Ishikawa (cell line): Measurements from ENCODE around the gene ATP12A.

Experiments used
- CEBPB ChIP-seq: IDR thresholded peaks from 2 replicates; pipeline ENCODE4 v1.6.1; 2012
- CREB1 ChIP-seq: IDR thresholded peaks from 2 replicates; pipeline ENCODE4 v1.6.1; 2012; ENCODE audit warnings: low read depth
- EGR1 ChIP-seq: IDR thresholded peaks from 2 replicates; pipeline ENCODE4 v1.6.1; 2012
- EP300 ChIP-seq: IDR thresholded peaks from 2 replicates; pipeline ENCODE4 v1.6.1; 2012; ENCODE audit warnings: borderline replicate concordance
- FOXM1 ChIP-seq: IDR thresholded peaks from 2 replicates; pipeline ENCODE4 v1.6.1; 2012; ENCODE audit warnings: low read depth, borderline replicate concordance
- NFIC ChIP-seq: IDR thresholded peaks from 2 replicates; pipeline ENCODE4 v1.6.1; 2012
- RAD21 ChIP-seq: IDR thresholded peaks from 2 replicates; pipeline ENCODE4 v1.6.1; 2012; ENCODE audit warnings: low read depth
- TAF1 ChIP-seq: IDR thresholded peaks from 2 replicates; pipeline ENCODE4 v1.6.1; 2012; ENCODE audit warnings: low read depth, mild to moderate bottlenecking
- TCF12 ChIP-seq: IDR thresholded peaks from 2 replicates; pipeline ENCODE4 v1.6.1; 2012; ENCODE audit warnings: low read depth
- TEAD4 ChIP-seq: IDR thresholded peaks from 2 replicates; pipeline ENCODE4 v1.6.1; 2012
- YY1 ChIP-seq: IDR thresholded peaks from 2 replicates; pipeline ENCODE4 v1.6.1; 2012; ENCODE audit warnings: low read depth
- ZBTB7A ChIP-seq: IDR thresholded peaks from 2 replicates; pipeline ENCODE4 v1.6.1; 2012; ENCODE audit warnings: low read depth
- TF ChIP-seq, protein P1 (sequence below): IDR thresholded peaks from 2 replicates; pipeline ENCODE4 v1.6.1; 2012
- TF ChIP-seq, protein P2 (sequence below): IDR thresholded peaks from 2 replicates; pipeline ENCODE4 v1.6.1; 2012; ENCODE audit warnings: low read depth, mild to moderate bottlenecking
- TF ChIP-seq, protein P3 (sequence below): IDR thresholded peaks from 2 replicates; pipeline ENCODE4 v1.6.1; 2012

Gene ATP12A

DNA sequence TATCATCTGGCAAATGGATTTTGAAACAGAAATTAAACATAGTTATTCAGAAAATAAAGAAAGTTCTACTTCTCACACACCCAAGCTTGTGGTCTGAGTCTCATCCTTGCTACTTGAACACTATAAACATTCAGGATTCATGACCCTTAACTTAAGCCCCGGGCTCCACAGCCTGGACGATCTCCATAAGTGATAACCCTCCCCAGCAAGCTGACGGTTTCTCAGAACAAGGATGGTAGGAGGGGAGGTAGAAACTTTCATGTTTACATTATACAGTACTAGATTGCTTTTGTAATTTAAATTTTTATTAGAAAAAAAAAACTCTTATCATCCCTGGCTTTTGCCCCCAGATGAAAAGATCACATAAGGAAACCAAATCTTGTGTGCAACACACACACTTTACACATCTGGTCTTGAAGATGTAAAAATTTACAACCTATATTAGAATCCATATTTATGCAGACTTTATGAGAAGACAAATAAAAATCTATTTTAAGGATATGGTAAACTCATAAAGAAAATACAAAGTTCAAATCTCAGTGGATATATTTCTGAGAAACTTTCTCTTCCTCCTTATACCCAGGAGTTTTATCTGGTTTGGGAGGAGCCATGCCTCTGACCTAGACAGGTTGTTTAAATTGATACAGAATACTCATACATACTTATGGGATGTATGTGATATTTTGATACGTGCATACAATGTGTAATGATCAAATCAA, 20.0 kb upstream of the ATP12A start:
- TF ChIP-seq TCF12 (no peak), TEAD4 (no peak), ZBTB7A (no peak)
- TF ChIP-seq, protein P1, sequence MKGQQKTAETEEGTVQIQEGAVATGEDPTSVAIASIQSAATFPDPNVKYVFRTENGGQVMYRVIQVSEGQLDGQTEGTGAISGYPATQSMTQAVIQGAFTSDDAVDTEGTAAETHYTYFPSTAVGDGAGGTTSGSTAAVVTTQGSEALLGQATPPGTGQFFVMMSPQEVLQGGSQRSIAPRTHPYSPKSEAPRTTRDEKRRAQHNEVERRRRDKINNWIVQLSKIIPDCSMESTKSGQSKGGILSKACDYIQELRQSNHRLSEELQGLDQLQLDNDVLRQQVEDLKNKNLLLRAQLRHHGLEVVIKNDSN, result no peak

DNA sequence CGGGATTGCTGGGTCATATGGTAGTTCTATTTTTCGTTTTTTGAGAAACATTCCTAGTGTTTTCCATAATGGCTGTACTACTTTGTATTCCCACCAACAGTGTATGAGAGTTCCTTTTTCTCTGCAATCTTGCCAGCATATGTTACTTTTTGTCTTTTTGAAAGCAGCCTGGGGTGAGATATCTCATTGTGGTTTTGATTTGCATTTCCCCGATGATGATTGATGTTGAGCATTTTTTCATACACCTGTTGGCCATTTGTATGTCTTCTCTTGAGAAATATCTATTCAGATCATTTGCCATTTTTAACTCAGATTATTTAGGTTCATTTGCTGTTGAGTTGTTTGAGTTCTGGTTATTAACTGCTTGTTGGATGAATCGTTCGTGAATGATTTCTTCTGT, 18.5 kb upstream of the ATP12A start:
- TF ChIP-seq EGR1, result no peak
- TF ChIP-seq EP300, result no peak
- no peak for TF ChIP-seq ZBTB7A
- no peak for TF ChIP-seq CEBPB
- no peak for TF ChIP-seq FOXM1
- TF ChIP-seq YY1, result no peak
- TF ChIP-seq, protein P2, sequence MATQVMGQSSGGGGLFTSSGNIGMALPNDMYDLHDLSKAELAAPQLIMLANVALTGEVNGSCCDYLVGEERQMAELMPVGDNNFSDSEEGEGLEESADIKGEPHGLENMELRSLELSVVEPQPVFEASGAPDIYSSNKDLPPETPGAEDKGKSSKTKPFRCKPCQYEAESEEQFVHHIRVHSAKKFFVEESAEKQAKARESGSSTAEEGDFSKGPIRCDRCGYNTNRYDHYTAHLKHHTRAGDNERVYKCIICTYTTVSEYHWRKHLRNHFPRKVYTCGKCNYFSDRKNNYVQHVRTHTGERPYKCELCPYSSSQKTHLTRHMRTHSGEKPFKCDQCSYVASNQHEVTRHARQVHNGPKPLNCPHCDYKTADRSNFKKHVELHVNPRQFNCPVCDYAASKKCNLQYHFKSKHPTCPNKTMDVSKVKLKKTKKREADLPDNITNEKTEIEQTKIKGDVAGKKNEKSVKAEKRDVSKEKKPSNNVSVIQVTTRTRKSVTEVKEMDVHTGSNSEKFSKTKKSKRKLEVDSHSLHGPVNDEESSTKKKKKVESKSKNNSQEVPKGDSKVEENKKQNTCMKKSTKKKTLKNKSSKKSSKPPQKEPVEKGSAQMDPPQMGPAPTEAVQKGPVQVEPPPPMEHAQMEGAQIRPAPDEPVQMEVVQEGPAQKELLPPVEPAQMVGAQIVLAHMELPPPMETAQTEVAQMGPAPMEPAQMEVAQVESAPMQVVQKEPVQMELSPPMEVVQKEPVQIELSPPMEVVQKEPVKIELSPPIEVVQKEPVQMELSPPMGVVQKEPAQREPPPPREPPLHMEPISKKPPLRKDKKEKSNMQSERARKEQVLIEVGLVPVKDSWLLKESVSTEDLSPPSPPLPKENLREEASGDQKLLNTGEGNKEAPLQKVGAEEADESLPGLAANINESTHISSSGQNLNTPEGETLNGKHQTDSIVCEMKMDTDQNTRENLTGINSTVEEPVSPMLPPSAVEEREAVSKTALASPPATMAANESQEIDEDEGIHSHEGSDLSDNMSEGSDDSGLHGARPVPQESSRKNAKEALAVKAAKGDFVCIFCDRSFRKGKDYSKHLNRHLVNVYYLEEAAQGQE, result no peak
- no peak for TF ChIP-seq TEAD4
- TF ChIP-seq TCF12, result no peak
- TF ChIP-seq, protein P3, sequence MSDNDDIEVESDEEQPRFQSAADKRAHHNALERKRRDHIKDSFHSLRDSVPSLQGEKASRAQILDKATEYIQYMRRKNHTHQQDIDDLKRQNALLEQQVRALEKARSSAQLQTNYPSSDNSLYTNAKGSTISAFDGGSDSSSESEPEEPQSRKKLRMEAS, result no peak
- TF ChIP-seq TAF1, result no peak
- no peak for TF ChIP-seq RAD21
- no peak for TF ChIP-seq NFIC
- TF ChIP-seq, protein P1, result no peak

DNA sequence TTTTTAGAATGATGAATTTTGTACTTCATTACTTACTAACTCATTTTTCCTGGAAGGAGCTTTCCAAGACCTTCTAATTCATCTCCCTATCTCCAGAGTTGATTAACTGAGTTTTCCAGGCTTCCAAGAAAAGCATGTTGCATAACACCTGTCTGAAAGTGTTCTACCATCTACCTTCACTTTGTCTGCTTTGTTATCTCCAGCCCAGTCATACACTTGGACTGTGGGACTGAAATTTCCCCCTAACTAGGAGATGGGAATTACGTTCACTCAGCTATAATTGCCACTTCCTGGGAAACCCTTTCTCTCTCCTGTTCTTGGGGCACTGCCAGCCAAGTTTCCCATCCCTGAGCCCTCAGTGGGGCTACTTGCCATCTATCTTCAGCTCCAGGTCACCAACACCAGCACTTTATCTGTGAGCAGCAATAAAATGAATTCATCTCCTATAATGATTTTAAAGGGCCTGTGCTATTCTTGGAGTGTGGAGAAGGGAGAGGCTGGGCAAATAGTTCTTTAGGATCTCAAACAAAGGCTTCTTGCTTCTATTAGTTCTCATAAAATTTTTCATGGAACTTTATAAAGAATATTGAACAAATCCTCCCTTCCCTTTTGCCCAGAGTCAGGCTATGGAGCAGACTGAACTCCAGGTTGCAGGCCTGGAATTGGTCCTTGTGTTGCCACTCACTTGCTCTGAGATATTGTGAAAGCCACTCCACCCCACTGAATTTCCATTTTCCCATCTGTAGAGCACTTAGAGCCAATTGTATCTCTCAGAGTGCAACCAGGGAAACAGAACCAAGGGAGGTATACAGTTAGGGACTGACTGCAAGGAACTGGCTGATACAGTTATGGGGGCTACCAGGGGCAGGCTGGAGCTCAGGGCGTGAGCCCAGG, 17.8 kb upstream of the ATP12A start:
- TF ChIP-seq YY1 (no peak), CEBPB (no peak)

DNA sequence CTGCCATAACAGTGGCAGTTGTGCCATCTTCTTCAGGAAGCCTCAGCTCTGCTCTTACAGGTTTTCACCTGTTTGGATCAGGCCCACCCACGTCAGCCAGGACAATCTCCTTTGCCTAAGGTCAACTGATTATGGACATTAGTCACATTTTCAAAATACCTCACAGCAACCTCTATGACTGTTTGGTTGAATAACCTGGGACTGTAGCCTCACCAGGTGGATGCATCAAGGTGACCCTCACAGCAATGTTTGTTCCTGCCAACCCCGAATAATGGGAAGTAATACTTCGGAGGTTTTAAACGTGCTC, 17.2 kb upstream of the ATP12A start:
- TF ChIP-seq EP300 (no peak), TEAD4 (no peak), NFIC (no peak), EGR1 (no peak), YY1 (no peak), ZBTB7A (no peak), RAD21 (no peak), TCF12 (no peak), CREB1 (no peak), FOXM1 (no peak)
- TF ChIP-seq, protein P1, result no peak
- TF ChIP-seq, protein P3, result no peak

DNA sequence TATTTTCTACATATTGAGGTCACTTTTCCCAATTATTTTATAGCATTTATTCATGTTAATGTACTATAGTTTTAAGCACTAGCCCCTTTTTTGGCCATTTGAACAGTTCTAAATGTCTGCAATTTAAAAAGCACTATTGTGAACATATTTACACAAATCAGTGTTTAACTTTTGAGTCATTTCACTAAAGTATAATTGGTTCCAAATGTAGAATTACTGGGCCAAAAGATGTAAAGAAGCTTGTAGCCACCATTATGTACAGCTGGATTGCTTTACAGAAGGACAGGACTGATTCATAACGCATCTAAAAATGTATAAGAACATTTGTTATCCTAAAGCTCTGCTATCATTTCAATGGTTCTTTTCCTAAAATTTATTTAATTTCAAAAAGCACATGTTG, 16.6 kb upstream of the ATP12A start:
- TF ChIP-seq FOXM1 (no peak), TAF1 (no peak), ZBTB7A (no peak), CEBPB (no peak), NFIC (no peak), EP300 (no peak), TCF12 (no peak), TEAD4 (no peak), YY1 (no peak), RAD21 (no peak), CREB1 (no peak)
- TF ChIP-seq, protein P3, result no peak
- TF ChIP-seq, protein P2, result no peak
- TF ChIP-seq, protein P1, result no peak
